GM19043 (cell line): ENCODE data around the gene FADS2.

ENCODE experiments used
- ATAC-seq: cut with Tn5 transposase; IDR thresholded peaks from one replicate; pipeline ENCODE4 v1.9.1; 2021; ENCODE audit warnings: low read depth; ENCODE audit not compliant: unreplicated experiment

The FADS2 gene

DNA sequence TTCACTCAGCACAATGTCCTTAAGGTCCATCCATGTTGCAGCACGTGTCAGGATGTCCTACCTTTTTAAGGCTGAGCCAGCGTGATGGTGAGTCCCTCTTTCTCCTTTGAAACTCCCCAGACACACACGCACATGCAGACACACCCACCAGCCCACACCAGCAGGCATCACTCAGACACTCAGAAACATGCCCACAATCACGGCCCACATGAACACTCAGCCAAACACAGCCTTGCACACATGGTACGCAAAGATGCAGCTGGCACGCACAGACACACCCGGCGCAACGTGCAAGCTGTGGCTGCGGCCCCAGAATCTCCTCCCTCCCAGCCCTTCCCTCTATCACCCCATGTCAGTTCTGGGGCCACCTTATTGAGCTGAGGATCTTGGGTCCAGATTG lies 55.2 kb downstream of the FADS2 start:
- no peak for ATAC-seq

GRCh38 chr11:61883947-61884346 lies 55.8 kb downstream of the FADS2 start:
- no peak for ATAC-seq

- no peak for ATAC-seq
These were observed 57.2 kb downstream of the FADS2 start for GRCh38 chr11:61885166-61885778.

- ATAC-seq, result no peak
These were observed 57.9 kb downstream of the FADS2 start for GRCh38 chr11:61885784-61886580.

DNA sequence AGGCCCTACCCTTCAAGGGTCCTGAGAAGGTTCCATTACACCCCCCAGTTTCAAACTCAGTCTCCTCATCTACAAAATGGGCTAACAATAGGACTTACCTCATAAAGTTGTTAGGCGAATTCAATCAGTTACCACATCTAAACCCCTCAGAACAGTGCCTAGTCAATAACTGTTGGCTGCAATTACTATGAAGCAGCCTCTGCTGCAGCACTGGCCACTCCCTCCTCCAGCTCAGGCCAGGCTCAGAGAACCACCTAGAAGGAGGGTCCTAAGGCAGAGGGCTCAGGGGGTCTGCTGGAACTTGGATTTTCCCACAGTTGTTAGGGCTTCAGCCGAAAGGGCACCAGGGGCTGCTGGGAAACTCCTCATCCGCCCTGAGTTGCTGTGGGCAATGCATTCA lies 58.5 kb downstream of the FADS2 start:
- ATAC-seq, result no peak

- no peak for ATAC-seq
These were observed 59.9 kb downstream of the FADS2 start for GRCh38 chr11:61887839-61888494.

DNA sequence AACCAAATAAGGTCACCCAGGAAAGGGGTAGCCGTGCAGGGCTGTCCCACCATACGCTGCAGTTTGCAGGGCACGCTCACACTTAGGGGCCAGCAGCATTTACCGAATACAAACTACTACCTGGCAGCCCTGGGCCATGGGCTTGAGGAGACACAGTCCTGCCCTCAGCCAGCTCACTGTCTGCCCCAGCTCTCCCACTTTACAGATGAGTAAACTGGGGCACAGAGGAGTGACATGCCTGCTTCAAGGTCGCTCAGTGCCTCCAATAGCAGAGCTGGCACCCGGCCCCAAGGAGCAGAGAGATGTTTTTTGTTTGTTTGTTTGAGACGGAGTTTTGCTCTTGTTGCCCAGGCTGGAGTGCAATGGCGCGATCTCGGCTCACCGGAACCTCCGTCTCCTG lies 60.5 kb downstream of the FADS2 start:
- no peak for ATAC-seq

- no peak for ATAC-seq
These were observed 61.7 kb downstream of the FADS2 start for GRCh38 chr11:61889831-61890230.

DNA sequence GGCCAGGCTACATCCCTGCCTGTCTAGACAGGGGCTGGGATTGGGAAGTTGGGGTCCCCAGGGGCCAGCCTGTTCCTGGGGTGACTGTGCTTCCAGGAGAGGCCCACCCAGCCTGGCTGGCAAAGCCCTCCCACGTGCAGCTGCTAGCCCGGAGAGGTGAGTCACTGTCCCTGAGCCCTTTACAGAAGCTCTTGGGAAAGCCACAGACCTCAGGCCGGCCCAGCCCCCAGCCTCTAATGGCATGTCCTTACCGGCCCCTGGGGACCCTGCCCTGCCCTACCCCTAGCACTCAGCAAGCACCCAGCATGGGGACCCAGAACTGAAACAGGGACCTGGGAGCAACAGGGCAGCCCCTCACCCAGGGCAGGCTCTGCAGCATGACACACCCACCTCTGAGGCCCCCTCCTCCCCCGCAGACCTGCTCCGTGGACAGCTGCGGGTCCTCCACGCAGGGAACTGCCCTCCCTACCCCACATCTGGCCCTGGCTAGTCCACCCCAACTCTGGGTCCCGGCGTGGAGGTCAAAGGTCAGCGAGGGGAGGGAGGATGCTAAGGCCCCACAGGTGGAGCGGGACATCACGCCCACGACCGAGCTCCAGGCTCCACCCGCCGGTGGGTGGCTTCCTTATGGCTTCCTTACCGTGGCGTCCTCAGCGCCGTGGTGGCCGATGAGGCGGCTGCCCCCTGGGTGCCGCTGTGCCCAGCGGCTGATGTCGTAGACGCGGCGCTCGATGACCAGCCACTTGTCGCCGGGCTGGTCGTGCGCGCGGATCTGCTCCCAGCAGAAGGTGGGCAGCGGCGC lies 62.6 kb downstream of the FADS2 start:
- ATAC-seq, result peak; percentile 12

DNA sequence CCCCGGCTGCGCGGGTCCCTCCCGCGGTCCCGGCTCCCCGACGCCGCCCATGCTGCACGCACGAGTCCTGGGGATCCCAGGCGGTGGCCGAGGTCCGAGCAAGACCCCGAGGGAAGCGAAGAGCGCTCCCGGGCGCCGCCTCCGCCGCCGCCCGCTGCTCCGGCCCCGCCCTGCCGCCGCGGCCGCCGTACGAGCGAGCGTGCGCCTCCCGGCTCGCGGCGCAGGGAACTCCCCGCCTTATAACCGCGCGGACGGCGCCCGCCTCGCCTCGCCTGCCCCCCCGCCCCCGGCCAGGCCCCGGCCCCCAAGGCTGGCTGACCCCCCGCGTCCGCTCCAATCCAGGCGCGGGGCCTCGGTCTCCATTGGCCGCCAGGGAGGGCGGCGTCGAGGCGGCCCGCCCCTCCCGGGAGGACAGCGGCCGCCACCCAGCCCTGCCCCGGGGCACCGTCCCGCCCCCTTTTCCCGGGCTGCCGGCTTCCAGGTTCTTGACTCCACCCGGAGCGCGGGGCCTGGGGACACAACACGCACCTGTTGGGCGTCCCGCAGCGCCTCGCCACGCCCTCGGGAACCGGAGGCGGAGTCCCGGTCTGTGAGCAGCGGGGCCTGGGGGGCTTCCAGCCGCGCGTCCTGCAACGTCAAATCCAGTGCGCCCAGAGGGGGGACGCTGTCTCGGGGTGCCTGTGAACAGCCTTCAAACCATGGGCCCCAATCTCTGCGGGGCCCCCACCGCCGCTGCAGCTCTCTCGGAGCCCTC lies 63.4 kb downstream of the FADS2 start, which contains the start of gene FADS3:
TSS of gene FADS3 (minus strand) at position 215 of the 754 bp plus-strand sequence. CDS start at position 51, 164 bp downstream.
- peak; percentile 46 for ATAC-seq

GRCh38 chr11:61892085-61892370 lies 63.9 kb downstream of the FADS2 start:
- no peak for ATAC-seq

DNA sequence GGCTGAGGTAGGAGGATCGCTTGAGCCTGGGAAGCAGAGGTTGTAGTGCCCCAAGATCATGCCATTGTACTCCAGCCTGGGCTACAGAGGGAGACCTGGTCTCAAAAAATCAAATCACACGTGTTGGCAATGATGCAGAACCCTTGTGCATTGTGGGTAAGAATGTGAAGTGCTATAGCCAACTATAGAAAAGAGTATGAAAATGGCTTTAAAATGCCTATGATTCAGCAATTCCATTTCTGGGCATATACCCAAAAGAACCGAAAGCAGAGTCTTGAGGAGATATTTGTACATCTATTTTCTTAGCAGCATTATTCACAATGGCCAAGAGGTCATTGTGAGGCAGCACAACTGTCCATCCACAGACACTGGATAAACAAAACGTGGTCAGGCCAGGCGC lies 65.9 kb downstream of the FADS2 start:
- no peak for ATAC-seq

- ATAC-seq, result no peak
These were observed 67.1 kb downstream of the FADS2 start for GRCh38 chr11:61895046-61895717.

GRCh38 chr11:61895718-61896059 lies 67.6 kb downstream of the FADS2 start:
- no peak for ATAC-seq

- ATAC-seq, result no peak
These were observed 68.7 kb downstream of the FADS2 start for GRCh38 chr11:61896665-61897386.

GRCh38 chr11:61897387-61898246 lies 69.5 kb downstream of the FADS2 start:
- peak; percentile 47 for ATAC-seq

- ATAC-seq, result no peak
These were observed 70.1 kb downstream of the FADS2 start for GRCh38 chr11:61898247-61898582.

DNA sequence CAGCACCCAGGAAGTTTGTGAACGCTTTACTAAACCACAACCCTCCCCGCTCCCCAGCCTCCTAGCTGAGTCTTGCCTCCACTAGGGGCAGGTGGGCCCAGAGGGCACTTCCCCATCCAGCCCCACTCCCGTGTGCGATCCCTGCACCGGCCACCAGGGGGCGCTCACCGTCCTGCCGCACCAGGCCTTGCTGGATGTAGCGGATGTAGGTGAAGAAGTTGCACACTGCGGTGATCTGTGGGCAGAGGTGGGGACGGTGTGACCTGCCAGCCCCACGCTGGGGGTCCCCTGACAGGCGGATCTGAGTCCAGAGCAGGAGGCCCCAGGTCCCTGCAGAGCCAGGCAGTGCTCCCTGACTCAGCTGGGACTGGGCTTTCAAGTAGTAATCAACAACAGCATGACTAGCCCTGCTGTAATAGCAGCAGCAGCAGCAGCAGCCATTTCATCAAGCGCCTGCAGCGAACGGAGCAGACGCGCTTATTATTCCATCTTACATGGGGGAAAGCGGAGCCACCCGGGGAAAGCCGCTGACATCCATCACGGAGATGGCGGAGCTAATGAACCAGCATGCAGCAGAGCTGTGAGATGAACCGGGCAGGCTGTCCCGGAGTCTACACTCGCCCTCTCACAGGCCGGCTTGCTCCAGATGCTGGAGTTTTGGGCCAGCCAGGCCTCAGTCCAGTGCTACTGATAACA lies 71.2 kb downstream of the FADS2 start:
- ATAC-seq, result no peak
